ENCODE data around the gene GSTA5. TPM values are rescaled to one million over a fixed set of nuclear protein-coding genes. Genes with fewer than 3 reads are reported as not detected.

Gene GSTA5
- total and polyA plus RNA-seq, 10 of the 15 experiments (the other 5 are each of a cell fraction or from before 2014, with no cell fraction given): not detected

GRCh38 chr6:52877786-52878185, 37.2 kb upstream of the GSTA5 start:
- no peaks in the 10 kb centered on the region for H3K4me1 ChIP-seq (ENCODE audit: control insufficient read depth, insufficient read depth, low read length)
- no peak overlapping the region for H2AFZ ChIP-seq (ENCODE audit: control insufficient read depth, low read depth, low read length)
- H3K9me3 ChIP-seq (replicated peaks; ENCODE audit: control insufficient read depth, insufficient read depth, low read length): no peaks in the 10 kb centered on the region
- H3K4me3 ChIP-seq: no peak overlapping the region
- H3K27me3 ChIP-seq (replicated peaks in 1 of 2; ENCODE audit: control insufficient read depth in 2 of 2, insufficient read depth in 2 of 2, low read length in 1 of 2): no peaks in the 10 kb centered on the region
- ChIA-PET POLR2A (no interaction called here), CTCF (interaction anchor here (1.2 kb wide), 1 partner anchor 119 kb away, joined by 4 read pairs; no protein-coding TSS in a partner anchor), RAD21 (ENCODE audit: unreplicated experiment) (no interaction called here), SMC1A (ENCODE audit: uncharacterized antibody, unreplicated experiment) (interaction anchor here (1.0 kb wide), 1 partner anchor 11 kb away, joined by 3 read pairs; no protein-coding TSS in a partner anchor)
- no TSS peak for BruUV-seq (replicated peaks)
- no peak overlapping the region for H3K9ac ChIP-seq (ENCODE audit: control insufficient read depth, insufficient read depth, low read length)
- H3K4me2 ChIP-seq (ENCODE audit: control insufficient read depth, insufficient read depth): no peak overlapping the region
- in situ Hi-C loops (cut with MboI): no loop called here
- DNase-seq (ENCODE audit: low read depth, low spot score) (no peak), FAIRE-seq (no peak), ATAC-seq (no peak)
- no peaks in the 10 kb centered on the region for H3K36me3 ChIP-seq (ENCODE audit: control insufficient read depth in 2 of 2, insufficient read depth in 2 of 2, low read length in 1 of 2)
- H4K20me1 ChIP-seq (ENCODE audit: control insufficient read depth, insufficient read depth): no peaks in the 10 kb centered on the region
- intact Hi-C loops (cut with micrococcal nuclease; ENCODE audit: unreplicated experiment): no loop called here
- TF ChIP-seq SMC3 (IDR thresholded peaks at IDR 0.05; ENCODE audit: borderline replicate concordance, low read length) (no peak), TCF12 (IDR thresholded peaks at IDR 0.05; ENCODE audit: low read depth, low read length) (no peak), ATF2 (IDR thresholded peaks at IDR 0.05; ENCODE audit: low read length) (no peak), JUNB (IDR thresholded peaks at IDR 0.05) (no peak), MLLT1 (IDR thresholded peaks at IDR 0.05) (no peak), ZBTB40 (IDR thresholded peaks at IDR 0.05; ENCODE audit: borderline replicate concordance) (no peak), EED (IDR thresholded peaks at IDR 0.05; ENCODE audit: low read depth) (no peak), CHD1 (IDR thresholded peaks at IDR 0.05; ENCODE audit: low read depth, low read length) (no peak)
- H3K27ac ChIP-seq (ENCODE audit: control insufficient read depth, insufficient read depth): no peak overlapping the region
- no peaks in the 10 kb centered on the region for H3K79me2 ChIP-seq (ENCODE audit: control insufficient read depth, insufficient read depth, low read length)
- 17% methylated on average over 2 of the region's 2 CpGs for WGBS (ENCODE audit: insufficient coverage, insufficient replicate concordance, low lambda C conversion rate, missing lambda C conversion rate)
